Activated T-helper 2 cell treated with anti-CD3 and anti-CD28 coated beads, Interferon-gamma antibody, Interleukin-2, Interleukin-4, amounts not matched to agents 10 μg/mL and 5 μg/mL and 100 μg/mL, durations not matched to agents 14 hours and 24 hours and 36 hours (primary cell): ENCODE data around the gene TOR2A. TPM values are rescaled to one million over a fixed set of nuclear protein-coding genes. Genes with fewer than 3 reads are reported as not detected.

Experiments used
- DNase-seq: peaks from one replicate; pipeline ENCODE4 v3.0.0; 2021; ENCODE audit warnings: low spot score
- H3K27ac Mint-ChIP-seq: one replicate; pipeline ENCODE4 v1.8.0; 2021; ENCODE audit warnings: mixed read lengths
- H3K27me3 Mint-ChIP-seq: one replicate; pipeline ENCODE4 v1.8.0; 2021; ENCODE audit warnings: low read depth, mixed read lengths
- H3K36me3 Mint-ChIP-seq: one replicate; pipeline ENCODE4 v1.8.0; 2021; ENCODE audit warnings: low read depth, mixed read lengths
- H3K4me1 Mint-ChIP-seq: one replicate; pipeline ENCODE4 v1.8.0; 2021; ENCODE audit warnings: low read depth, mixed read lengths
- H3K4me3 Mint-ChIP-seq: one replicate; pipeline ENCODE4 v1.8.0; 2021; ENCODE audit warnings: low read depth, mild to moderate bottlenecking, moderate library complexity, mixed read lengths
- H3K9me3 Mint-ChIP-seq: one replicate; pipeline ENCODE4 v1.8.0; 2021; ENCODE audit warnings: mixed read lengths
- intact Hi-C: fragments of 100-400 bp; cut with micrococcal nuclease; formaldehyde crosslinking; loops from one replicate; pipeline ENCODE4 v1.15.1; 2023
- total RNA-seq: library from RNA; stranded (reverse); gene quantifications from 2 replicates; pipeline ENCODE4 v1.2.3, GENCODE V29; 2022

Gene TOR2A
- total RNA-seq, 1 donor from 2014 or later: 20.2 TPM

- H3K9me3 Mint-ChIP-seq: no peaks in the 10 kb centered on the region
- DNase-seq: no peak
- intact Hi-C loops: loop anchor here (10.0 kb wide), 3 partner anchors 291 to 351 kb away; partner anchors contain the start of genes NAIF1, PTGES2, SLC25A25 and ZNF79
- H3K4me1 Mint-ChIP-seq: peaks cover 44% of the 10 kb centered on the region
- peak overlapping the region; percentile 58 for H3K27ac Mint-ChIP-seq
- H3K4me3 Mint-ChIP-seq: peak overlapping the region; percentile 39
- H3K27me3 Mint-ChIP-seq: no peaks in the 10 kb centered on the region
- H3K36me3 Mint-ChIP-seq: peaks cover 54% of the 10 kb centered on the region
Measured at GRCh38 chr9:127773981-127774380, 38.9 kb upstream of the TOR2A start.

- no peak overlapping the region for H3K27ac Mint-ChIP-seq
- no peak overlapping the region for H3K4me3 Mint-ChIP-seq
- H3K27me3 Mint-ChIP-seq: no peaks in the 10 kb centered on the region
- DNase-seq: no peak
- H3K4me1 Mint-ChIP-seq: peaks cover 49% of the 10 kb centered on the region
- H3K9me3 Mint-ChIP-seq: no peaks in the 10 kb centered on the region
- intact Hi-C loops: loop anchor here (10.0 kb wide), 3 partner anchors 292 to 352 kb away; partner anchors contain the start of genes NAIF1, PTGES2, SLC25A25 and ZNF79
- H3K36me3 Mint-ChIP-seq: peaks cover 56% of the 10 kb centered on the region
Measured at GRCh38 chr9:127773272-127773671, 38.2 kb upstream of the TOR2A start.

- DNase-seq: no peak
- Mint-ChIP-seq H3K4me3 (no peak overlapping the region), H3K27ac (no peak overlapping the region), H3K9me3 (no peaks in the 10 kb centered on the region), H3K27me3 (no peaks in the 10 kb centered on the region), H3K36me3 (peaks cover 54% of the 10 kb centered on the region), H3K4me1 (peaks cover 52% of the 10 kb centered on the region)
- intact Hi-C loops: loop anchor here (10.0 kb wide), 3 partner anchors 292 to 352 kb away; partner anchors contain the start of genes NAIF1, PTGES2, SLC25A25 and ZNF79
Measured at GRCh38 chr9:127772603-127773002, 37.5 kb upstream of the TOR2A start.

DNA sequence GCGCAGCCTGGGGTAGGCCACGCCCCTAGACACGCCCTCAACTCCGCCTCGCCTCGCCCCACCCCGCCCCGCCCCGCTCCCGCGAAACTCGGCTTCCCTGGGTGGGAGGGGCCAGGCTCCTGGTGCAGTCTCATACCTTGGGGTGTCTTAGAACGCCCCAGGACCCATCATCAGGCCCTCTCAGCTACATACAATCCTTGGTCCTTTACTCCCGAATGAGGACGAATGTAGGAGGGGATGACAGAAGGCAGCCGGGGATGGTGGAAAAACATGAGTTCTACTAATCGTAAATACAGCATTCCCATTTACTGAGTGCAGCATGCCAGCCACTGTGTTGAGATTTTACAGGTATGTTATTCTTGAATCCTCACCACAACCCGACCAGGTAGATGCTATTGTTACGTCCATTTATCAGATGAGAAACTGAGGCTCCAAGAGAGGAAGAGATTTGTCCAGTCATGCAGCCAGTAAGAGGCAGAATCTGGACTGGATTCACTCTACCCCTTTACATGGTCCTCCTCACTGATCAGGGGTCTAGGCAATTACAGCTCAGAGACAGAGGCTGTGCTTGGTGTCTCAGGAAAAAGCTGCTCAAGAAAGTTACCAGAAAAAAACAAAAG, 36.6 kb upstream of the TOR2A start:
- H3K4me3 Mint-ChIP-seq: peak overlapping the region; percentile 85
- intact Hi-C loops: loop anchor here (1.0 to 10.0 kb wide), 6 partner anchors 14 to 353 kb away; partner anchors contain the start of genes NAIF1, PTGES2, SLC25A25 and TOR2A

GRCh38 chr9:127770905-127771569, 35.9 kb upstream of the TOR2A start:
- intact Hi-C loops: loop anchor here (1.0 to 10.0 kb wide), 6 partner anchors 14 to 354 kb away; partner anchors contain the start of genes NAIF1, PTGES2, SLC25A25 and TOR2A
- peaks cover 56% of the 10 kb centered on the region for H3K4me1 Mint-ChIP-seq
- DNase-seq: peak; percentile 98
- H3K36me3 Mint-ChIP-seq: peaks cover 60% of the 10 kb centered on the region
- no peaks in the 10 kb centered on the region for H3K9me3 Mint-ChIP-seq
- peak overlapping the region; percentile 92 for H3K27ac Mint-ChIP-seq
- H3K27me3 Mint-ChIP-seq: no peaks in the 10 kb centered on the region
- peak overlapping the region; percentile 85 for H3K4me3 Mint-ChIP-seq

More for the DNA sequence above, 36.6 kb upstream of the TOR2A start:
- H3K9me3 Mint-ChIP-seq: no peaks in the 10 kb centered on the region
- peaks cover 58% of the 10 kb centered on the region for H3K4me1 Mint-ChIP-seq
- peaks cover 60% of the 10 kb centered on the region for H3K36me3 Mint-ChIP-seq
- peak overlapping the region; percentile 92 for H3K27ac Mint-ChIP-seq
- no peak for DNase-seq
- H3K27me3 Mint-ChIP-seq: no peaks in the 10 kb centered on the region

DNA sequence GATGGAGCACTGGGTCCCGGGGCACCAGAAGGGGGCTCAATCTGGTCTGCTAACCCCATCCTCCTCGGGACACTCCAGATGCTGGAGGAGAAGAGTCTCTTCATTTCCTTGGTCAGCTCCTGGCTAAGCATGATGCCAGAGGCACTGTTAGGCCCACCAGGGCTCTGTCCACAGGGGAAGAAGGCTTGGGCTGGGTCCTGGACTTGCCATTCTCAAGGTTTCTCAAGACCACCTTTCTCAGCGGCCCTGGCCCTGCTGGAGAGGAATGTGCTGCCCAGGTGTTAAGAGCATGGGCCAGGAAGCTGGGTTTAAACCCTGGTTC, 35.5 kb upstream of the TOR2A start:
- intact Hi-C loops: loop anchor here (2.0 to 10.0 kb wide), 4 partner anchors 202 to 354 kb away; partner anchors contain the start of genes NAIF1, PTGES2, SLC25A25 and ZNF79
- DNase-seq: no peak
- no peaks in the 10 kb centered on the region for H3K9me3 Mint-ChIP-seq
- peak overlapping the region; percentile 92 for H3K27ac Mint-ChIP-seq
- no peaks in the 10 kb centered on the region for H3K27me3 Mint-ChIP-seq
- H3K4me3 Mint-ChIP-seq: peak overlapping the region; percentile 85
- H3K36me3 Mint-ChIP-seq: peaks cover 65% of the 10 kb centered on the region
- H3K4me1 Mint-ChIP-seq: peaks cover 59% of the 10 kb centered on the region

- Mint-ChIP-seq H3K4me1 (peaks cover 64% of the 10 kb centered on the region), H3K9me3 (no peaks in the 10 kb centered on the region), H3K27ac (peak overlapping the region; percentile 92), H3K4me3 (peak overlapping the region; percentile 85), H3K36me3 (peaks cover 70% of the 10 kb centered on the region), H3K27me3 (no peaks in the 10 kb centered on the region)
- no peak for DNase-seq
- intact Hi-C loops: loop anchor here (2.0 to 10.0 kb wide), 4 partner anchors 201 to 355 kb away; partner anchors contain the start of genes NAIF1, PTGES2, SLC25A25 and ZNF79
Measured at GRCh38 chr9:127769929-127770582, 35.0 kb upstream of the TOR2A start.

DNA sequence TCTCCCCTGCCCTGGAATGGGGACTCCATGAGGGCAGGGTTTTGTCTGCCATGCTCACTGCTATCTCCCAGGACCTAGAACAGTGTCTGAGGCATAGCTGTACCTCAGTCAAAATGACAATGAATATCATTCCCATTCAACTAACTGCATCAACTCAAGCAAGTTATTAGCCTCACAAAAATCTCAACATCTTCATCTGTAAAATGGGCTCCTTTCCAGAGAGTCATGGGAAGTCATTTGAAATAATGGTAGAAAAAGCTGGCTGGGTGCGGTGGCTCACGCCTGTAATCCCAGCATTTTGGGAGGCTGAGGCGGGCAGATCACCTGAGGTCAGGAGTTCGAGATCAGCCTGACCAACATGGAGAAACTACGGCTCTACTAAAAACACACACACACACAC, 34.0 kb upstream of the TOR2A start:
- Mint-ChIP-seq H3K4me3 (peak overlapping the region; percentile 45), H3K36me3 (peaks cover 73% of the 10 kb centered on the region), H3K9me3 (no peaks in the 10 kb centered on the region), H3K27ac (peak overlapping the region; percentile 82), H3K27me3 (no peaks in the 10 kb centered on the region), H3K4me1 (peaks cover 66% of the 10 kb centered on the region)
- intact Hi-C loops: no loop called here
- no peak for DNase-seq

DNA sequence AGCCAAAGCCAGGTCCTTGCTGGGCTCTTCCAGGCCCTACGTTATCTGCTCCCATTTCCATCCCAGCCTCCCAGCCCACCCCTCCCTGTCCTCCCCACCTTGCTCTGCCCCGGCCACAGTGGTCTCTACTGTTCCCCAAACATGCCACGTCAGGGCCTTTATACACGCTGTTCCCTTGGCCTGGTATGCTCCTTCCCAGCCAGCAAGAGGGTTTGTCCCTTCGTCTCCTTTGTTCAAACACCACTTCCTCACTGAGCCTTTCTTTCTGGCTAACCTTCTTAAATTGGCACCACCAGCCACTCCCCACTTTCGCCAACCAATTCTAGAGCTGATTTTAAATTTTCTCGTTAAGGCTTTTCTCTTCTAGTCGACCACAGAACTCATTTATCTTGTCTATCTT, 33.6 kb upstream of the TOR2A start:
- H3K4me3 Mint-ChIP-seq: peak overlapping the region; percentile 45
- intact Hi-C loops: no loop called here

GRCh38 chr9:127767909-127768331, 32.8 kb upstream of the TOR2A start:
- no peaks in the 10 kb centered on the region for H3K9me3 Mint-ChIP-seq
- DNase-seq: no peak
- H3K36me3 Mint-ChIP-seq: peaks cover 74% of the 10 kb centered on the region
- intact Hi-C loops: no loop called here
- H3K27ac Mint-ChIP-seq: peak overlapping the region; percentile 82
- peaks cover 62% of the 10 kb centered on the region for H3K4me1 Mint-ChIP-seq
- H3K4me3 Mint-ChIP-seq: no peak overlapping the region
- H3K27me3 Mint-ChIP-seq: no peaks in the 10 kb centered on the region

More for the DNA sequence above, 33.6 kb upstream of the TOR2A start:
- peak overlapping the region; percentile 82 for H3K27ac Mint-ChIP-seq
- no peak for DNase-seq
- peaks cover 73% of the 10 kb centered on the region for H3K36me3 Mint-ChIP-seq
- peaks cover 64% of the 10 kb centered on the region for H3K4me1 Mint-ChIP-seq
- no peaks in the 10 kb centered on the region for H3K9me3 Mint-ChIP-seq
- no peaks in the 10 kb centered on the region for H3K27me3 Mint-ChIP-seq

- no peaks in the 10 kb centered on the region for H3K9me3 Mint-ChIP-seq
- intact Hi-C loops: no loop called here
Measured at GRCh38 chr9:127767410-127767809, 32.3 kb upstream of the TOR2A start.

DNA sequence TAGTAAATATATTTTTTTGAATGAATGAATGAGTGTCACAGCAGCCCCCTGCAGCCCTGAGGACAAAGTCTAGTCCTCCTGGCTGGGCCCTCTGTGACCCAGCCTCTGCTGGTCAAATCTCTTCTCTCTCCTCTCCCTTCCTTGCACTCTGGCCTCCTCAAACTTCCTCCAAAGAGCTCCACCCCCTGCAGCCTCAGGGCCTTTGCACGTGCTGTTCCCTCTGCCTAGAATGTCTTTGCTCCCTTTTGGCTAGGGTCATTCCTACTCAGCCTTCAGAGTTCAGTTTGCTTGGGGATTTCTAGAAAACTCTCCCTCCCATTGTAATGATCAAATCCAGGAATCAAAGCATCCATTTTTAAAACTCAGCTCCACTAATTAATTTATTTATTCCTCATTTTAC, 30.3 kb upstream of the TOR2A start:
- Mint-ChIP-seq H3K27me3 (no peaks in the 10 kb centered on the region), H3K27ac (peak overlapping the region; percentile 68), H3K4me3 (no peak overlapping the region), H3K9me3 (no peaks in the 10 kb centered on the region), H3K4me1 (peaks cover 53% of the 10 kb centered on the region), H3K36me3 (peaks cover 69% of the 10 kb centered on the region)
- no peak for DNase-seq
- intact Hi-C loops: no loop called here

More at GRCh38 chr9:127767410-127767809, 32.3 kb upstream of the TOR2A start:
- H3K27ac Mint-ChIP-seq: peak overlapping the region; percentile 82
- H3K27me3 Mint-ChIP-seq: no peaks in the 10 kb centered on the region
- no peak for DNase-seq
- peak overlapping the region; percentile 6 for H3K4me3 Mint-ChIP-seq
- H3K4me1 Mint-ChIP-seq: peaks cover 62% of the 10 kb centered on the region
- peaks cover 78% of the 10 kb centered on the region for H3K36me3 Mint-ChIP-seq
